Endodermal cell (in vitro differentiated cells): ENCODE measurements around the gene TRIM3. TPM values are rescaled to one million over a fixed set of nuclear protein-coding genes. Genes with fewer than 3 reads are reported as not detected.

Source experiments
- DNase-seq: peaks from one replicate; pipeline ENCODE4 v3.0.0-alpha.2; 2017
- H3K27ac ChIP-seq: 2 replicates; pipeline ENCODE4 v1.5.1; 2013; ENCODE audit warnings: mild to moderate bottlenecking, low read depth, low read length, moderate library complexity
- H3K27me3 ChIP-seq: 2 replicates; pipeline ENCODE4 v1.6.1; 2013; ENCODE audit warnings: mild to moderate bottlenecking, low read length, moderate library complexity; ENCODE audit not compliant: insufficient read depth, control insufficient read depth, poor library complexity, severe bottlenecking
- H3K36me3 ChIP-seq: 2 replicates; pipeline ENCODE4 v1.7.0; 2013; ENCODE audit warnings: mild to moderate bottlenecking, low read length, moderate library complexity; ENCODE audit not compliant: control insufficient read depth, insufficient read depth
- H3K4me1 ChIP-seq: one replicate; pipeline ENCODE4 v1.7.0; 2013; ENCODE audit warnings: low read length; ENCODE audit not compliant: control insufficient read depth, insufficient read depth
- H3K4me3 ChIP-seq: 2 replicates; pipeline ENCODE4 v1.5.1; 2013; ENCODE audit warnings: mild to moderate bottlenecking, low read length, moderate library complexity
- H3K9ac ChIP-seq: 2 replicates; pipeline ENCODE4 v1.6.1; 2013; ENCODE audit warnings: mild to moderate bottlenecking, low read length, moderate library complexity; ENCODE audit not compliant: poor library complexity, severe bottlenecking; ENCODE audit errors: extremely low read depth
- H3K9me3 ChIP-seq: 2 replicates; pipeline ENCODE4 v1.6.1; 2013; ENCODE audit warnings: mild to moderate bottlenecking, low read length, moderate library complexity; ENCODE audit not compliant: control insufficient read depth
- H3K27ac Mint-ChIP-seq: 2 replicates; pipeline ENCODE4 v1.8.0; 2020; ENCODE audit warnings: mixed read lengths
- H3K27me3 Mint-ChIP-seq: 2 replicates; pipeline ENCODE4 v1.8.0; 2021; ENCODE audit warnings: mild to moderate bottlenecking, mixed read lengths; ENCODE audit not compliant: insufficient read depth
- H3K36me3 Mint-ChIP-seq: 2 replicates; pipeline ENCODE4 v1.8.0; 2020; ENCODE audit warnings: low read depth, mixed read lengths
- H3K4me1 Mint-ChIP-seq: 2 replicates; pipeline ENCODE4 v1.8.0; 2020; ENCODE audit warnings: mixed read lengths
- H3K4me3 Mint-ChIP-seq: 2 replicates; pipeline ENCODE4 v1.8.0; 2020; ENCODE audit warnings: mild to moderate bottlenecking, moderate library complexity, mixed read lengths
- H3K9me3 Mint-ChIP-seq: 2 replicates; pipeline ENCODE4 v1.8.0; 2020; ENCODE audit warnings: mild to moderate bottlenecking, mixed read lengths
- WGBS, 2 experiments: methylation state at CpG; one replicate each; pipeline versions ENCODE4 v1.1.5 to v1.1.7; 2013; ENCODE audit warnings: missing lambda C conversion rate in 2 of 2, mixed read lengths in 1 of 2; ENCODE audit not compliant: insufficient coverage in 1 of 2, insufficient read length in 1 of 2; 5-methylcytosine and 5-hydroxymethylcytosine counted together
- total RNA-seq, 2 donors: library from RNA; stranded (reverse); fragmentation: NEBNext Ultra II Directional in 1 of 2; extraction: Animal tissue kit (Norgen Biotek cat#: 25700) in 1 of 2; gene quantifications; 2 replicates in 1 of 2; 3 replicates in 1 of 2; pipeline ENCODE4 v1.2.1, GENCODE V29; 2021
- TF ChIP-seq, protein P1 (sequence below): fragments of 200-600 bp; sonication (generic); conservative IDR thresholded peaks from 2 replicates; pipeline ENCODE4 v1.5.0; 2021; ENCODE audit warnings: antibody characterized with exemption, mild to moderate bottlenecking

TRIM3 gene
- total RNA-seq, 2 donors from 2014 or later: 13.0 to 18.0 TPM

DNA sequence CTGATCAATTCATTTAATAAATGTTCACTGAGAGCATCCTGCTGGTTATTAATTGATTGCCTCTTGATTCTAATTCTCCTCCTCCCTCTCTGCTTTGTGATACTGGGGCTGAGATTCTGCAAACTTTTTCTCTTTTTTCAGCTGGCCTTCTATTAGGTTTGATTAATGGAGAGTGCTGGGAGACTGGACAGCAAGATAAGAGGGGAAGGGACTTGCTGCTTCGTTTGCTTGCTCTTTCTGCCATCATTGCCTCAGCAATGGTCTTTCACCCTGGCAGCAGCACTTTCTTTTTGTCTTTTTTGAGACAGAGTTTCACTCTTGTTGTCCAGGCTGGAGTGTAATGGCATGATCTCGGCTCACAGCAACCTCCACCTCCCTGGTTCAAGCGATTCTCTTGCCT is 30.4 kb upstream of the TRIM3 start:
- TF ChIP-seq, protein P1, sequence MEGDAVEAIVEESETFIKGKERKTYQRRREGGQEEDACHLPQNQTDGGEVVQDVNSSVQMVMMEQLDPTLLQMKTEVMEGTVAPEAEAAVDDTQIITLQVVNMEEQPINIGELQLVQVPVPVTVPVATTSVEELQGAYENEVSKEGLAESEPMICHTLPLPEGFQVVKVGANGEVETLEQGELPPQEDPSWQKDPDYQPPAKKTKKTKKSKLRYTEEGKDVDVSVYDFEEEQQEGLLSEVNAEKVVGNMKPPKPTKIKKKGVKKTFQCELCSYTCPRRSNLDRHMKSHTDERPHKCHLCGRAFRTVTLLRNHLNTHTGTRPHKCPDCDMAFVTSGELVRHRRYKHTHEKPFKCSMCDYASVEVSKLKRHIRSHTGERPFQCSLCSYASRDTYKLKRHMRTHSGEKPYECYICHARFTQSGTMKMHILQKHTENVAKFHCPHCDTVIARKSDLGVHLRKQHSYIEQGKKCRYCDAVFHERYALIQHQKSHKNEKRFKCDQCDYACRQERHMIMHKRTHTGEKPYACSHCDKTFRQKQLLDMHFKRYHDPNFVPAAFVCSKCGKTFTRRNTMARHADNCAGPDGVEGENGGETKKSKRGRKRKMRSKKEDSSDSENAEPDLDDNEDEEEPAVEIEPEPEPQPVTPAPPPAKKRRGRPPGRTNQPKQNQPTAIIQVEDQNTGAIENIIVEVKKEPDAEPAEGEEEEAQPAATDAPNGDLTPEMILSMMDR: no peak
- Histone ChIP-seq H3K27ac (no peak overlapping the region), H3K36me3 (no peaks in the 10 kb centered on the region), H3K4me3 (no peak overlapping the region), H3K27me3 (no peaks in the 10 kb centered on the region), H3K9me3 (no peaks in the 10 kb centered on the region), H3K4me1 (peaks cover 3% of the 10 kb centered on the region), H3K9ac (no peak overlapping the region)
- H3K36me3 Mint-ChIP-seq: peaks cover 3% of the 10 kb centered on the region
- no peaks in the 10 kb centered on the region for H3K4me1 Mint-ChIP-seq
- H3K27ac Mint-ChIP-seq: no peak overlapping the region
- H3K4me3 Mint-ChIP-seq: no peak overlapping the region
- DNase-seq: no peak
- 89 to 97% methylated on average over 3 of the region's 3 CpGs for WGBS, 2 experiments
- H3K27me3 Mint-ChIP-seq: no peaks in the 10 kb centered on the region
- no peaks in the 10 kb centered on the region for H3K9me3 Mint-ChIP-seq

DNA sequence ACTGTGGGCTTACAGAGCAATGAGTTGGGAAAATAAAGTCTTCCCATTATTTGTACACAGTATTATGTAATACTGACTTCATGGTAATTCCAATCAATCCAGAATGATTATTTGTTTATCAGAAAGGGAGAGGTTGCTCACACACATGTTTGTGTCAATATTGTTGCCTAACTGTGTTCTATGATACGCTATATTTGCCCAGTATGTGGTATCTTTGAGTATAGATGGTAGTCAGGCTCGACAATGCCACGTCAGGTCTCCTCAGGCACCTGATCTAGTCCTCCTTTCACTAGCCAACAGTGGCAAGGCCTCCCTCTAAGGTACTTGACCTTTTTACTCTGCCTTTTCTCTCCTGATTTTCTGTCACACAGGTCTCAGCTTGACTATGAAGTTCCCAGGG is 28.6 kb upstream of the TRIM3 start:
- Histone ChIP-seq H3K36me3 (peaks cover 3% of the 10 kb centered on the region), H3K9ac (no peak overlapping the region), H3K27me3 (no peaks in the 10 kb centered on the region), H3K4me1 (peaks cover 3% of the 10 kb centered on the region), H3K9me3 (no peaks in the 10 kb centered on the region), H3K27ac (no peak overlapping the region), H3K4me3 (no peak overlapping the region)
- Mint-ChIP-seq H3K9me3 (no peaks in the 10 kb centered on the region), H3K4me1 (peaks cover 2% of the 10 kb centered on the region), H3K4me3 (no peak overlapping the region), H3K36me3 (peaks cover 6% of the 10 kb centered on the region), H3K27me3 (no peaks in the 10 kb centered on the region), H3K27ac (no peak overlapping the region)
- TF ChIP-seq, protein P1: no peak
- no peak for DNase-seq
- 96 to 100% methylated on average over 3 of the region's 3 CpGs for WGBS, 2 experiments

GRCh38 chr11:6498544-6498943 is 24.8 kb upstream of the TRIM3 start:
- Mint-ChIP-seq H3K9me3 (no peaks in the 10 kb centered on the region), H3K4me1 (peaks cover 3% of the 10 kb centered on the region), H3K4me3 (no peak overlapping the region), H3K27me3 (no peaks in the 10 kb centered on the region), H3K27ac (no peak overlapping the region), H3K36me3 (peaks cover 13% of the 10 kb centered on the region)
- TF ChIP-seq, protein P1: no peak
- Histone ChIP-seq H3K36me3 (peaks cover 14% of the 10 kb centered on the region), H3K4me1 (peaks cover 3% of the 10 kb centered on the region), H3K9me3 (no peaks in the 10 kb centered on the region), H3K27ac (no peak overlapping the region), H3K9ac (no peak overlapping the region), H3K27me3 (no peaks in the 10 kb centered on the region), H3K4me3 (no peak overlapping the region)
- 84 to 95% methylated on average over 2 to 5 of the region's 5 CpGs for WGBS, 2 experiments
- no peak for DNase-seq
